Measurements from ENCODE around the gene KIF26A.
"Not testable (repeated sequence)": the region's sequence is repeated elsewhere in the genome, so short reads cannot be mapped to it uniquely, and the experiment has no call there.

Gene KIF26A

DNA sequence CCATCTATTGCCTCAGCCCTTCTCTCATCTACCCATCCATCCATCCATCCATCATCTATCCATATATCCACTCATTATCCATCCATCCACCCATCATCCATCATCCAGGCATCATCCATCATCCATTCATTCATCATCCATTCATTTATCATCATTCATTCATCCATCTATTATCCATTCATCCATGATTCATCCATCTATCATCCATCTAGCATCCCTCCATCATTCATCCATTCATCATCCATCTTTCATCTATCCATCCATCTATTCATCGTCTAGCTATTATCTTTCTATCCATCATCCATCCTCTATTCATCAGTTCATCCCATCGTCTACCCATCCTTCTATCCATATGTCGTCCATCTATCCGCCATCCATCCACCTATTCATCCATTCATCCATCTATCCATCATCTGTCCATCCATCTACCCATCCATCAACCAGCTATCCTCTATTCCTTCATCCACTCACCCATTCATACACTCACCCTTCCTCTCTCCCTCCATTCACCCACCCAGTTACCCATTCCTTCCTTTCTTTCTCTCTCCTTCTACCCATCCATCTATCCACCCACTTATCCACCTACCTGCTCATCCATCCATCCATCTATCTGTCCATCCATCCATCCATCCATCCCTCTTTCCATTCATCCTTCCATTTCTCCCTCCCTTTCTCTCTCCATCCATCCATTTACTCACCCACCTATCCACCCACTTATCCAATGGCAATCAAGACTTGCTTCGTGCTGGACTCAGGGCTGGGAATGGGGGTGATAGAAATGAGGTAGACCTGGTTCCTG lies 59.3 kb downstream of the KIF26A start:
- no peak for TF ChIP-seq POLR2A (IDR thresholded peaks at IDR 0.05; ENCODE audit: low read length)
- no peak for TF ChIP-seq GATA1 (IDR thresholded peaks at IDR 0.05; ENCODE audit: low read depth, low read length)
- DNase-seq: no peak

DNA sequence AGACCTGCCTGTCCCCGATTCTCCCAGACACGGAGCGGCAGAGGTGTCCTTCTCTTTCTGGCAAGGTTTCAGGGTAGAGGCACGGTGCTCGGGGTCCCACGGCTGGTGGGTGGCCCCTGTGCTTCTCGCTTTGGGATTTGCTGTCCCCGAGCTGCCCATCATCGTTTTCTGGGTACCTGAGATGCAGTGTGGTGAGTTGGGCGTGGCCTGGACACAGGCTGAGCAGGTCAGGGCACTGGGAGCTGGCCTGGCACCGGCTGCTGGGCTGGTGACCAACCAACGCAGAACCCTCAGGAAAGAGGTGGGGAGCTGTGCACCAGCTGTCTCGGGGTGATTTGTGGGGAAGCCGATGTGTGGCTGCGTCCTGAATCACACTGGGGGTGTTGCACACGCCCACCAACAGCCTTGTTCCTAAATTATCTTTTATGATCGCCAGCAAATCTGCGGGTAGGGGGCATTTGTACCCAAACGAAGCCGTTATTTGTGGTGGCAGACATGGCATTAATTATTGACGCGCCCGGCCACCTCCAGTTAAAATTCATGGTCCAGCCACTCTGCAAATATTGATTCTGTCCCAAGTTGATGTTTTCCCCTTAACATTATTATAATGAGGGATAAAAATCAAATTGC lies 61.0 kb downstream of the KIF26A start:
- no peak for TF ChIP-seq POLR2A (IDR thresholded peaks at IDR 0.05; ENCODE audit: low read length)
- no peak for TF ChIP-seq GATA1 (IDR thresholded peaks at IDR 0.05; ENCODE audit: low read depth, low read length)
- DNase-seq: no peak

DNA sequence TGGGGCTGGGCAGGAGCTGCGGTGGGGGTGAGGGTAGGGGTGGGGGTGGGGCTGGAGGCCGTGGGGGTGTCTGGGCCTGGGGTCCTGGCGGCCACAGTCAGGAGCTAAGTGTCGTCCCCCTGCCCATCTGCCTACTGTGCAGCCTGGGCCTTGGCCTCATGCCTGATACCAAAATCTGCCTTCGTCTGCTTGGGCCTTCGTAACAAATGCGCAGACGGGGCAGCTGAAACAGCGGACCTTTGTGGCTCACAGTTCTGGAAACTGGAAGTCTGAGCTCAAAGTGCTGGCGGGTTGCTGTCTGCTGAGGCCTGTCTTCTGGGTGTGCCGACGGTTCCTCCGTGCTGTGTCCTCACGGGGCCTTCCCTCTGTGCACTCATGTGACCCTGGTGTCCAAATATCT lies 61.7 kb downstream of the KIF26A start:
- no peak for TF ChIP-seq POLR2A (IDR thresholded peaks at IDR 0.05; ENCODE audit: low read length)
- no peak for TF ChIP-seq GATA1 (IDR thresholded peaks at IDR 0.05; ENCODE audit: low read depth, low read length)

DNA sequence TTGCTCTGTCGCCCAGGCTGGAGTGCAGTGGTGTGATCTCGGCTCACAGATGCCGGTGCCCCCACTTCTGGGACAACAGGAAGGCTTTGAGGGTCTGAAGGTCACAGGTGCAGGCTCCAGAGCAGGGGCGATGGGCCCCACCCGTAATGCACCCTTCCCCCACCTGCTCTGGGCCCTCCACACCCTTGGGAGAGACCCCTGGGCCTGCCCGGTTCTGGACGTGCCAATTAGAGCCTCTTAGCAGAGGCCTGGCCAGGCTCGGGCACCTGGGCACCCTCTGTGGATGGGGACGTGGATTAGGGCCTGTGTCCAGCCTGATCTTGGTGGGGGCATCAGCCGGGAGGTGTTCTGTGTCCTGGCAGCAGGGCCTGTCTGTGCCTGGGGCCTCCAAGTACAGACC lies 62.2 kb downstream of the KIF26A start:
- no peak for TF ChIP-seq GATA1 (IDR thresholded peaks at IDR 0.05; ENCODE audit: low read depth, low read length)
- no peak for TF ChIP-seq POLR2A (IDR thresholded peaks at IDR 0.05; ENCODE audit: low read length)
- no peak for DNase-seq

More for the DNA sequence above, 61.7 kb downstream of the KIF26A start:
- DNase-seq: no peak

DNA sequence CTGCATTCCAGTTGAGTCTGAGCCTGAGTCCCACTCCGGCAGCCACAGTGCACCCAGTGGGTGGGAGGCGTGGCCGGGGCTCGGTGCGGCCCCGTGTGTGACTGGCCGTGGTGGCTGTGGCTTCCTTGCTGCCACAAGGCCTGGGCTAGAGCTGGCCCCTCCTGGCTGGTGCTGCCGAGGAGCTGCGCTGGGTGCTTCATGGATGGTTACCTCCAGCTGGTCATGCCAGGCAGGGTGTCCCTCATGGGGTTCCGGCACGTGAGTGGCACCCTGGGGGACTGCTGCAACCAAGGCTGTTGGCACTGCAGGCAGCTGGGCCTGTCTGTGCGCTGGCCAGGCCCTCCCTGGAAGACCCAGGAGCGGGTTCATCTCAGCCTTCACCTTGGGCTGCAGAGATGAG lies 62.7 kb downstream of the KIF26A start:
- TF ChIP-seq GATA1 (IDR thresholded peaks at IDR 0.05; ENCODE audit: low read depth, low read length): no peak
- DNase-seq: no peak

DNA sequence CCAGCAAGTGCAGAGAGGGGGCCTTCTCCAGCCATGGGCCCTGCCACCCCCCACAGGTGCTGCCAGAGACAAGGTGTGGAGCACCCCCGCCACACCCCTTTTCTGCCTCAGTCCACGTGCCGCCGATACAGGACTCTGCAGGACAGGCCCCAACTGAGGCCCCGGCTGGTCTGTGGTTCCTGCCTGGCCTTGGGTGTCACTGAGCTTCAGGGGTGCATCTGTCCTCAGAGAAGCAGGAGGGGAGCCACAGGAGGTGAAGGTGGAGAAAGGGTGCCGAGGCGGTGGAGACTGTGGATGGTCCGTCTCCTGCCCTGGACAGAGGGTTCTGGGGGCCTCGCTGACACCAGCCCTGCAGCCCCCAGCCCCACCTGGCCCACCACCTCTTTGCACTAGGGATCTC lies 63.1 kb downstream of the KIF26A start:
- no peak for DNase-seq
- TF ChIP-seq GATA1 (IDR thresholded peaks at IDR 0.05; ENCODE audit: low read depth, low read length): no peak
- TF ChIP-seq POLR2A (IDR thresholded peaks at IDR 0.05; ENCODE audit: low read length): no peak

DNA sequence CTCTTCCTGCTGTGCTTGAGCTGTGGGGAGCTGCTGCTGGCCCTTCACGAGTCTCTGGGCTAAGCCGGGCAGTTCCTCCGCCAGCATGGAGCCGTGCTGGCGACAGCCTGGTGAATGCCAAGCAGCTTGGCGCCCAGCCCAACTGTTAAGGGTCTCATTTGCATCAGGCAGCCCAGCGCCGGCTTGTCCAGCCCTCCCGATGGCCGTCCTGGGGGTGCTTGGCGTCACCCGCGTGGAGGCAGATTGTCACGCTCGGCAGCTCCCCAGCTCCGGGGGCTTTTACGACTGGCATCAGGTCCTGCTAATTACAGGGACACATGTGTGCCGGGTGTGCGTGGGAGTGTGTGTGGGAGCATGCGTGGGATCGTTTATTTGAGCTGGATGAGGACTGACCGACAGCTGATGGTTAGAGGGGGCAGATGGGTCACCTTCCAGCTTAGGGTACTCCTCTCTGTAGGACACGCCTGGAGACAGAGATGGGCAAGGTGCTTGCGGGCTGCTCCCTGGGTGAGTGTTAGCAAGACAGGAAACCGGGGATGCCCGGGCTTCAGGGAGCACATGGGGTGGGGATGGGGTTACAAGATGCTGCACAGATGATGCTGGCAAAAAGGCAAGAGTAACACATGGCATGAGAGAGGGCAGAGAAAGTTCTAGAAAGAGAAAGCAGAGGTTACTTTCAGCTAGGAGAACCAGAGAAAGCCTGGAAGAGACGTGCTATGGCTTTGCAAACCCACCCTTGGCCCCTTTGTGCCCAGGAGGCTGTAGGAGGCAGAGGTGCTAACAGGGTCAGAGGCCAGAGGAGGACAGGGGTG lies 64.1 kb downstream of the KIF26A start:
- TF ChIP-seq GATA1 (IDR thresholded peaks at IDR 0.05; ENCODE audit: low read depth, low read length) (no peak), POLR2A (IDR thresholded peaks at IDR 0.05; ENCODE audit: low read length) (no peak)
- no peak for DNase-seq

DNA sequence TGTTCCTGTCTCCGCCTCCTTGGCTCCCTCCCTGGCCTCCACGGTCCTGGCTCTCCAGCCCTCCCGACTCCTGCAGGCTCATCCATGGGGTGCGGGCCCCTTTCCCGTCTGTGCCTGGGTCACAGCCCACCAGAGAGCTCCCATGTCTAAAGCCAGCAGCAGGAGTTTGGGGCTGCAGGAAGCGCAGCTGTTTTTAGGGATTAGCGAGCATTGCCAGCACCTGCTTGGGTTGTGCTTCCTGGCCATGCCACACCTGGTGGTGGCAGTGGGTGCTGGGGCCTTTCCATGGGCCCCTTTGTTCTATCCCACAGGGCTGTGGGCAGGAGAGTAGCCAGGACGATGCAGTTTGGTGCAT lies 64.7 kb downstream of the KIF26A start:
- TF ChIP-seq POLR2A (IDR thresholded peaks at IDR 0.05; ENCODE audit: low read length): no peak
- no peak for TF ChIP-seq GATA1 (IDR thresholded peaks at IDR 0.05; ENCODE audit: low read depth, low read length)
- no peak for DNase-seq

DNA sequence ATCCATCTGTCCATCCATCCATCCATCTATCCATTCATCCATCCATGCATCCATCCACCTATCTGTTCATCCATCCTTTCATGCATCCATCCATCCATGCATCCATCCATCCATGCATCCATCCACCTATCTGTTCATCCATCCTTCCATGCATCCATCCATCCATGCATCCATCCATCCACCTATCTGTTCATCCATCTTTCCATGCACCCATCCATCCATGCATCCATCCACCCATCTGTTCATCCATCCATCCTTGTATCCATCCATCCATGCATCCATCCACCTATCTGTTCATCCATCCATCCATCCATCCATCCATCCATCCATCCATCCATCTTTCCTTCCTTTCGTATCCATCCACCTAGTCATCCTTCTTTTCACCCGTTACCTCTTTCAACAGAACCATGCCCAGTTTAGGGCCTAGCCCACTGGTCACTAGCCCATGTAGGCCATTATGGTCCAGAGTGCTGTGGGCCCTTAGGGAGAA lies 66.3 kb downstream of the KIF26A start:
- TF ChIP-seq GATA1 (IDR thresholded peaks at IDR 0.05; ENCODE audit: low read depth, low read length) (no peak), POLR2A (IDR thresholded peaks at IDR 0.05; ENCODE audit: low read length) (no peak)
- no peak for DNase-seq

DNA sequence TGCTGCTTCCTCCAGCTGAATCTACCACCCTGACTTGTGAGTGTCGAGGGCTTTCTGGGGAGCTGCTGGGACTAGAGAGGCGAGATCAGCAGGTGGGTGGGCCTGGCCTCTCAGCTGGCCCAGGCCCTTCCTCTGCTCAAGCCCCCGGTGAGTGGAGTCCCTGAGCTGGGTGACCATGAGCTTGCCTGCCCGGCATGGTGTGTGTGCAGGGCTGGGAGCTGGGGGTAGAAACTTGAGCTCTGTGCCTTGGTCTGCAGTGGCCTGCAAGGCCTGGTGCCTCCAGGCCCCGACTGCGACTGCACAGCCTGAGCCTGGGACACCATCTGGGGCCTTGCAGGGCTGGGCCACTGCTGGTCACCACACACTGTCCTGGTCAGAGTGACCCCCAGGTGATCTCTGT lies 67.4 kb downstream of the KIF26A start:
- no peak for DNase-seq
- TF ChIP-seq POLR2A (IDR thresholded peaks at IDR 0.05; ENCODE audit: low read length) (no peak), GATA1 (IDR thresholded peaks at IDR 0.05; ENCODE audit: low read depth, low read length) (no peak)

DNA sequence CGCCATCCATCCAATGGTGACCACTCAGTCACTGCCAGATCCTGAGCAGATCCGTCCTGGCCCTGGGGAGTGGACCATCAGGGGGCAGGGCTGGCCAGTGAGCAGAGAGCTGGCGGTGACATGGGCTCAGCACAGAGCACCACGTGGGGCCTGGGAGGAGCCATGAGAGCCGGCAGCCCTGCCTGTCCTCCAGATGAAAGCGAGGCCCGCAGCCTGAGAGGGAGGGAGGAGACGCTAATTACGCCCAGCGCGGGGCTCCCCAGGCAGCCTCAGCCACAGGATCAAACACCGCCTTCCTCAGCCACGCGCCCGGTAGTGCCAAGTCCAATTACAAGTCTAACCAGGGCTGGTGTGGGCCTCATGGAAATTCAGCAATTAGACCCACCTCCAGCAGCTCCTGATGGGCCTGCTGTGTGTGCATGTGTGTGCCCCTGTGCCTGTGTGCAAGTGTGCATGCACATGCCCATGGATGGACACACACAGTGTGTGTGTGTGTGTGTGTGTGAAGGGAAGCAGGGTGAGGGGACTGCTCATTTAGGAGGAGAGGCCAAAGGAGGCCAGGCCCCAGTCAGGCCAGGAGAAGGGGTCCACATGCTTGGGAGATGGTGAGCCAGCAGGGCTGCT lies 68.0 kb downstream of the KIF26A start:
- TF ChIP-seq GATA1 (IDR thresholded peaks at IDR 0.05; ENCODE audit: low read depth, low read length) (no peak), POLR2A (IDR thresholded peaks at IDR 0.05; ENCODE audit: low read length) (no peak)
- no peak for DNase-seq

DNA sequence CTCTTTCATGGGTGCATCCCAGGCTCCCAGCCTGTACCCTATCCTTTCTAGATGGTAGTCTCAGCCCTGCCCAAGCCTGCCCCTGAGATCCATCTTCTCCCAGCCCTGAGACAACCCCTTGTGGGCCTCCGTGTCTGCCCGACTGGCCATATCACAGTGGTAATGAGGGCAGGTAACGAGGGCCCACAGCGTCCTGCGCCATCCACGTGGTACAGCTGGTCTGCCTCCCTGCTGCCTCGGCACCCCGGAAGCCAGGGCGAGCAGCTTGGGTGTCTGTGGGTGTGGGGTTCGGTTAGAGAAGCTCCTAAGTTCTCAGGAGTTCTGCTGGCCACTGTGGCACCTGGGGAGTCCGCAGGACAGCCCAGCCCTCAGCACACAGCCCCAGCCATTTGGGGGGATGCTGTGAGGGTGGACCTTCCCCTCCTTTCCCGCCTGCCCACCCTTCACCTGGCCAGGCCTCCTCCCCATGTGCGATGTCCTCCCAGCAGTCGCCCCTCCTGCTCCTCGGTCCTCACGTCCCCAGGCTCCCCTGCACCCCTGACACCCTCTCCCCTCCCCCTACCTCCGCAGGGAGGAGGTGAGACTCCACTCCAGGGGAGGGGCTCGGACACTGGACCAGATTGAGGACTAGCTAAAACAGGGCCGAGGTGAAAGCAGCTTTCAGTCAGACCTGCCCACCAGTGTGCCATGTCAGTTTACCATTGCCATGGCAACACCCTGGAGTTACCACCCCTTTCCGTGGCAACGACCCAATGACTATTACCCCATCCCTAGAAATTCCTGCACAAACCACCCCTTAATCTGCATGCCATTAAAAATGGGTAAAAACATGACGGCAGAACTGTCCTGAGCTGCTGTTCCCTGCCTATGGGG lies 69.0 kb downstream of the KIF26A start:
- no peak for DNase-seq
- TF ChIP-seq POLR2A (IDR thresholded peaks at IDR 0.05; ENCODE audit: low read length) (no peak), GATA1 (IDR thresholded peaks at IDR 0.05; ENCODE audit: low read depth, low read length) (no peak)

DNA sequence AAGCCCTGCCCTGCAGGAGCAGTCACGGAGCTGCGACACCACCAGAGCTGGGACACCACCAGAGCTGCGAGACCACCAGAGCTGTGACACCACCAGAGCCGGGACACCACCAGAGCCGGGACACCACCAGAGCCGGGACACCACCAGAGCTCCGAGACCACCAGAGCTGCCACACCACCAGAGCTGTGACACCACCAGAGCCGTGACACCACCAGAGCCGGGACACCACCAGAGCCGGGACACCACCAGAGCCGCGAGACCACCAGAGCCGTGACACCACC lies 69.6 kb downstream of the KIF26A start:
- DNase-seq: not testable (repeated sequence)

DNA sequence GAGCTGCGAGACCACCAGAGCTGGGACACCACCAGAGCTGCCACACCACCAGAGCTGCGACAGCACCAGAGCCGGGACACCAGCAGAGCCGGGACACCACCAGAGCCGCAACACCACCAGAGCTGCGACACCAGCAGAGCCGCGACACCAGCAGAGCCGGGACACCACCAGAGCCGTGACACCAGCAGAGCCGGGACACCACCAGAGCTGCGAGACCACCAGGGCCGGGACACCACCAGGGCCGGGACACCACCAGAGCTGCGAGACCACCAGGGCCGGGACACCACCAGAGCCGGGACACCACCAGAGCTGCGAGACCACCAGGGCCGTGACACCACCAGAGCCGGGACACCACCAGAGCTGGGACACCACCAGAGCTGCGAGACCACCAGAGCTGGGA lies 69.9 kb downstream of the KIF26A start:
- not testable (repeated sequence) for DNase-seq

DNA sequence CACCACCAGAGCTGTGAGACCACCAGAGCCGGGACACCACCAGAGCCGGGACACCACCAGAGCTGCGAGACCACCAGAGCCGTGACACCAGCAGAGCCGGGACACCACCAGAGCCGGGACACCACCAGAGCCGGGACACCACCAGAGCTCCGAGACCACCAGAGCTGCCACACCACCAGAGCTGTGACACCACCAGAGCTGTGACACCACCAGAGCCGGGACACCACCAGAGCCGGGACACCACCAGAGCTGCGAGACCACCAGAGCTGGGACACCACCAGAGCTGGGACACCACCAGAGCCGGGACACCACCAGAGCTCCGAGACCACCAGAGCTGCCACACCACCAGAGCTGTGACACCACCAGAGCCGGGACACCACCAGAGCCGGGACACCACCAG lies 70.7 kb downstream of the KIF26A start:
- DNase-seq: not testable (repeated sequence)
